Measurements from ENCODE around the gene KCNMA1.

The KCNMA1 gene

DNA sequence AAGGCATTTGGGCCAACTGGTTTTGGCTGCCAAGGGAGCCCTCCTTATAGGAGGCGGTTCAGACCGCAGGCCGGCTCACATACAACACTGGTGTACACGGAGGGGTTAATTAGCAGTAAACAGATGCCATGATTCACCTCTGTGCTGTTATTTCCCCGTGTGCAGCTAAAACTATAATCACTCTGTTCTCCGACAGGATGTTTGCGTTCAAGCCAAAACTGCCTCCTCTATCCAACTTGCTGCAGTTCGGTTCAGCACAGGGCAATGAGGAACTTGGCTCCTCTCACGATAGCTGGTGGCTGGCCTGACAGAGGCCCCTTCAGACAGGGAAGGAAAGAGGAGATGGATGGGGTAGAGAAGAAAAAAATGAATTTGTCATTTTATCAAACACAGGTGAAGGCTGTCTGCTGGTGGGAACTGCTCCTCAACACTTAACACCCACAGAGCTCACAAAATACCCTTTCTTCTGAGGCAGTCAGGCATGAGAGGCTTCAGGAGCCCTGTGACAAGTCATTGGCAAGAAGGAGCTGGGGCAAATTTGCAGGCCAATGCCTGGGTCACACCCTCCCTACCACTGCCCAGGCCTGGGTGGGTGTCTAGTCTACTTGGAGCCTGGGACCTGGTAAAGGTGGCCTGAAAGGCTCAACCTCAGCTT, 24.0 kb downstream of the KCNMA1 start:
- no peak for FAIRE-seq
- no peak for DNase-seq (ENCODE audit: insufficient read length, low spot score)
- TF ChIP-seq, protein P1, sequence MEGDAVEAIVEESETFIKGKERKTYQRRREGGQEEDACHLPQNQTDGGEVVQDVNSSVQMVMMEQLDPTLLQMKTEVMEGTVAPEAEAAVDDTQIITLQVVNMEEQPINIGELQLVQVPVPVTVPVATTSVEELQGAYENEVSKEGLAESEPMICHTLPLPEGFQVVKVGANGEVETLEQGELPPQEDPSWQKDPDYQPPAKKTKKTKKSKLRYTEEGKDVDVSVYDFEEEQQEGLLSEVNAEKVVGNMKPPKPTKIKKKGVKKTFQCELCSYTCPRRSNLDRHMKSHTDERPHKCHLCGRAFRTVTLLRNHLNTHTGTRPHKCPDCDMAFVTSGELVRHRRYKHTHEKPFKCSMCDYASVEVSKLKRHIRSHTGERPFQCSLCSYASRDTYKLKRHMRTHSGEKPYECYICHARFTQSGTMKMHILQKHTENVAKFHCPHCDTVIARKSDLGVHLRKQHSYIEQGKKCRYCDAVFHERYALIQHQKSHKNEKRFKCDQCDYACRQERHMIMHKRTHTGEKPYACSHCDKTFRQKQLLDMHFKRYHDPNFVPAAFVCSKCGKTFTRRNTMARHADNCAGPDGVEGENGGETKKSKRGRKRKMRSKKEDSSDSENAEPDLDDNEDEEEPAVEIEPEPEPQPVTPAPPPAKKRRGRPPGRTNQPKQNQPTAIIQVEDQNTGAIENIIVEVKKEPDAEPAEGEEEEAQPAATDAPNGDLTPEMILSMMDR (IDR thresholded peaks at IDR 0.05; ENCODE audit: insufficient read depth, missing control alignments) = no peak

DNA sequence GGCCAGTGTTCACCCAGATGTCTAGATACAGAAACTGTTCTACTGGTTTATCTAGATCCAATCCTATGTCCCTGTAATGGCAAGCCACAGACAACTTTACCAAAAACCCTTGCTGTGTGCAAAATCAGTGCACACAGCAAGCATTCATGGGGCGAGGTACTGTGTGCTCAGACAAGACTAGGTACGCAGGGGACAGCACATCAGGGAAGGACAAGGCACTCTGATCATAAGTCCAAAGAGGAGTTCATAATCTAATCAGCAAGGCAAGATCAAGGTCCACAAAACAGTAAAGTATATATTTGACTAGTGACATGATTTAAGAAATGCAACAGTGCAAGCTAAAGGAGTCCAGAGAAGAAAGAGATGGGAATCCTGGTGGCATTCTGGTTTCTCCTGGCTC, 25.9 kb downstream of the KCNMA1 start:
- TF ChIP-seq, protein P1 (IDR thresholded peaks at IDR 0.05; ENCODE audit: insufficient read depth, missing control alignments) = no peak
- no peak for FAIRE-seq

DNA sequence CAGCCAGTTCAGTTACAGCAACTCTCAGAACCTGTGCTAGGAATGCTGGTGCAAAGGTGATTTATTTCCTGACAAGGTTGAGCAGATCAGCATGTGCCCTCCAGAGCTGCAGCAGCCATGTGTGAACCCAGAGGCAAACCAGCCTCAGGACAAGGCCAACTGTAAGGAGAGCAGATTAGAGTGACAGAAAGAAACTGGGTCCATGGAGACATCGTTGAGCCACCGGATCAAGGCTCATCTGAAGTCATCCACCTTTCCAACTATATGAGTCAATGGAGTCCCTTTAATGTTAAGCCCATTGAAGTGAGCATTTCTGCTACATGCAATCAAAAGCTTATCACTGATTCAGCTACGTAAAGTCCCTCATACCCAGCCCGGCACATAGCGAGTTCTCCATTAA, 26.4 kb downstream of the KCNMA1 start:
- TF ChIP-seq, protein P1 (IDR thresholded peaks at IDR 0.05; ENCODE audit: insufficient read depth, missing control alignments) = no peak
- FAIRE-seq = no peak
- DNase-seq (ENCODE audit: insufficient read length, low spot score) = no peak

More for the DNA sequence above, 25.9 kb downstream of the KCNMA1 start:
- DNase-seq (ENCODE audit: insufficient read length, low spot score) = no peak

DNA sequence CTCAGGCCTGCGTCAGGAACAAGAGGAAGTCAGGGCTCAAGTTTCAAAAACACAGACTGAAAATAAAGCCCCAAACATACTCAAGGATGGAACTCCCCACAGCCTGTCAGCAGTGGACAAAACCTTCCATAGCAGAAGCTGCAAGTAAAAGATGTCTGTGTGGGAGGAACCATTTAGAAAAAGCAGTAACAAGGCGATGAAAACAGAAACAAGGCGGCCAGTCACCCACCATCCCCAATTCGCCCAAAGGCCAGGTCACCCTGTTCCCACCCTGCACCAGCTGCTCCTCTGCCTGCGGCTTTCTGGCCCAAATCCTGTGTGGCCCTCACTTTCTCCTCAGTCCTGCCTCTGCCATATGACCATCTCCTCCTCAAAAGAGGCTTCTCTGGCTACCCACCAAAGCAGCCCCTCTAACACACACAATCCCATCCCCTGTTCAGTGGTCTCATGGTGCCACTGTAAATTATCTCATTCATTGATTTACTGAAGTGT, 27.8 kb downstream of the KCNMA1 start:
- DNase-seq (ENCODE audit: insufficient read length, low spot score) (no peak), FAIRE-seq (no peak)
- TF ChIP-seq, protein P1 (IDR thresholded peaks at IDR 0.05; ENCODE audit: insufficient read depth, missing control alignments) = no peak

DNA sequence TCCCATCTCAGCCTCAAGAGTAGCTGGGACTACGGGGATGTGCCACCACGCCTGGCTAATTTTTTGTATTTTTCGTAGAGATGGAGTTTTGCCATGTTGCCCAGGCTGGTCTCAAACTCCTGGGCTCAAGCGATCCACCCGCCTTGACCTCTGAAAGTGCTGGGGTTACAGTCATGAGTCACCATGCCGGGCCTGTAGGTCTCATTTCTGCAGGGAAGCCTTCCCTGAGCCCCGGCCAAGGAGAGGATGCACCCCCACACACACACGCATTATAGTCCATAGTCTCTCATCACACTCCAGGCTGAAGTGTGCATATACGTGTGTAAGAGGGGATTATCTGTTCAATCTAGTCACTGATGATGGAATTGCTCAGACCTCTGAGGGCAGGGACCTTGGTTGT, 29.3 kb downstream of the KCNMA1 start:
- DNase-seq (ENCODE audit: insufficient read length, low spot score) = no peak
- TF ChIP-seq, protein P1 (IDR thresholded peaks at IDR 0.05; ENCODE audit: insufficient read depth, missing control alignments) = no peak
- FAIRE-seq = no peak

DNA sequence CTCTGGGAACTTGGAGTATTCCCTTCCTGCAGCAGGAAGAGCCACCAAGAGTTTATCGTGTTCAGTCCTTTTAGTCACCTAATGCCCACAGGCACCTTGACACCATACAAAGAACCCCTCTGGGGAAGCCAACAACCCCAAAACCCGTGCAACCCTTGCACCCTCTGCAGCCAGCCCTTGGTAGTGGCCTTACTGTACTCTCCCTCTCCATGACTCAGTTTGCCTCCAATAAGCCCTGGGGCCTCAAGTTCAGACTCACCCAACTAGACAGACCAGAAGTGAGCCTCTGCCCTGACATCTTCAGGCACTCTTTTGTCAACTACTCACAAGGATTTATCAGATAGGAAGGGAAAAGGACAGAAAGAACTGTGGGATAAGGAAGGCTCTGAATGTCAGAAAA, 30.9 kb downstream of the KCNMA1 start:
- TF ChIP-seq, protein P1 (IDR thresholded peaks at IDR 0.05; ENCODE audit: insufficient read depth, missing control alignments) = no peak

DNA sequence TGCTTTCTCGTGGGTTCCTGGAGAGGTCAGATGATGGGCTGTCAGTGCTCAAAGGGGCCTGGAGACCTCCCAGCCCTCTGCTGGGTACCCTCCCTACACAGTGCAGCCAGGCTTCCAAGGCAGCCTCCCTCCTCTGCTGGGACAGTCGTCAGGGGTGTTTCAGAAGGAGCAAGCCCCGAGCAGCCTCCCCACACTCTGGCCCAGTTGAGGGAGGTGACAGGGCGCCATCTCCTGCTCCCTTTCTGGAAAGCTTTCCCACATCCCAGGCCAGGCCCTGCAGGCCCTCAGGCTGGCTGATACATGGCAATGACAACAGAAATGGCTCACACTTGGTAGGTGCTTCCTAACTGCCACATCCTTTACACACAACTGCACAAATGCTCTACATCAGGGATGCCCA, 32.1 kb downstream of the KCNMA1 start:
- DNase-seq (ENCODE audit: insufficient read length, low spot score) (no peak), FAIRE-seq (no peak)
- TF ChIP-seq, protein P1 (IDR thresholded peaks at IDR 0.05; ENCODE audit: insufficient read depth, missing control alignments) = peak; percentile 31

More for the DNA sequence above, 30.9 kb downstream of the KCNMA1 start:
- no peak for DNase-seq (ENCODE audit: insufficient read length, low spot score)
- FAIRE-seq = no peak

Measured in D721Med (cell line).